ENCODE measurements around the gene CWC22.

DNA sequence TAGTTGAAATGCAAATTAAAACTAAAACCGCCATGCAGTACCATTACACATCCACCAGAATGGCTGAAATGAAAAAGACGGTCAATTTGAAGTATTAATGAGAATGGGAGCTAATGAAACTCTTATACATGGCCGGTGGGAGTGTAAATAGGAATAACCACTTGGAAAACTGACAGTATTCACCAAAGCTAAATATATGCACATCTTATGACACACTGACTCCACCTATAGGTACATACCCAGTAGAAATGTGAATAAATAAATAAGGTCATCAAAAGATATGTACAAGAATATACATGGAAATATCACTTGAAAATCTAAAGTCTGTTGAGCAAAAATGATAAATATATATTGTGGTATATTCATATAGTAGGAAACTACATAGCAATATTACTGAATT, 57.7 kb downstream of the CWC22 start:
- TF ChIP-seq, protein P1, sequence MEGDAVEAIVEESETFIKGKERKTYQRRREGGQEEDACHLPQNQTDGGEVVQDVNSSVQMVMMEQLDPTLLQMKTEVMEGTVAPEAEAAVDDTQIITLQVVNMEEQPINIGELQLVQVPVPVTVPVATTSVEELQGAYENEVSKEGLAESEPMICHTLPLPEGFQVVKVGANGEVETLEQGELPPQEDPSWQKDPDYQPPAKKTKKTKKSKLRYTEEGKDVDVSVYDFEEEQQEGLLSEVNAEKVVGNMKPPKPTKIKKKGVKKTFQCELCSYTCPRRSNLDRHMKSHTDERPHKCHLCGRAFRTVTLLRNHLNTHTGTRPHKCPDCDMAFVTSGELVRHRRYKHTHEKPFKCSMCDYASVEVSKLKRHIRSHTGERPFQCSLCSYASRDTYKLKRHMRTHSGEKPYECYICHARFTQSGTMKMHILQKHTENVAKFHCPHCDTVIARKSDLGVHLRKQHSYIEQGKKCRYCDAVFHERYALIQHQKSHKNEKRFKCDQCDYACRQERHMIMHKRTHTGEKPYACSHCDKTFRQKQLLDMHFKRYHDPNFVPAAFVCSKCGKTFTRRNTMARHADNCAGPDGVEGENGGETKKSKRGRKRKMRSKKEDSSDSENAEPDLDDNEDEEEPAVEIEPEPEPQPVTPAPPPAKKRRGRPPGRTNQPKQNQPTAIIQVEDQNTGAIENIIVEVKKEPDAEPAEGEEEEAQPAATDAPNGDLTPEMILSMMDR (conservative IDR thresholded peaks at IDR 0.05): no peak
- TF ChIP-seq ZFX (IDR thresholded peaks at IDR 0.05): no peak
